ENCODE measurements around the gene NOSIP. TPM values are rescaled to one million over a fixed set of nuclear protein-coding genes. Genes with fewer than 3 reads are reported as not detected.

Gene NOSIP
- total RNA-seq, 1 donor from 2014 or later: 82.1 TPM

DNA sequence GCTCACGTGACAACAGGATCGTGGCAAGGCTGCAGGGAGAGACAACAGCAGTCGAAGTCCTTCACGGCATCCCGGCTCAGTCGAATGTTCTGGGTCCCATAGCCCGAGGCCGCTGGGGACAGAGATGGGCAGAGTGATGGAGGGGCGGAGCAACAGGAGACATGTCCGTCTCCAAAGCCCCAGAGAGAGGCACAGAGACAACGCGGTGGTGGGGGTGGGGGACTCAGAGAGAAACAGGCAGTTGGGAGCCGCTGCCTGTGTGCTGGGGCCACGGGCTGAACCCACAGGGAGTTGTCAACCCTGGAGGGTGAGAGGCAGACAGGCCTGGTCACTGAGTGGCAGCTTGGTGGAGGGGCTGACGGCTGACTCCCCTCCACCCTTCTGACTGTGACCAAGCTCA, 20.4 kb downstream of the NOSIP start:
- no peak for DNase-seq (ENCODE audit: low spot score, unreplicated experiment)
- Mint-ChIP-seq H3K27ac (peak overlapping the region; percentile 83), H3K4me3 (ENCODE audit: low read depth) (no peak overlapping the region), H3K9me3 (ENCODE audit: low read depth) (no peaks in the 10 kb centered on the region), H3K27me3 (no peaks in the 10 kb centered on the region), H3K4me1 (ENCODE audit: low read depth) (peaks cover 17% of the 10 kb centered on the region), H3K36me3 (ENCODE audit: insufficient read depth) (peaks cover 19% of the 10 kb centered on the region)
- TF ChIP-seq, protein P1, sequence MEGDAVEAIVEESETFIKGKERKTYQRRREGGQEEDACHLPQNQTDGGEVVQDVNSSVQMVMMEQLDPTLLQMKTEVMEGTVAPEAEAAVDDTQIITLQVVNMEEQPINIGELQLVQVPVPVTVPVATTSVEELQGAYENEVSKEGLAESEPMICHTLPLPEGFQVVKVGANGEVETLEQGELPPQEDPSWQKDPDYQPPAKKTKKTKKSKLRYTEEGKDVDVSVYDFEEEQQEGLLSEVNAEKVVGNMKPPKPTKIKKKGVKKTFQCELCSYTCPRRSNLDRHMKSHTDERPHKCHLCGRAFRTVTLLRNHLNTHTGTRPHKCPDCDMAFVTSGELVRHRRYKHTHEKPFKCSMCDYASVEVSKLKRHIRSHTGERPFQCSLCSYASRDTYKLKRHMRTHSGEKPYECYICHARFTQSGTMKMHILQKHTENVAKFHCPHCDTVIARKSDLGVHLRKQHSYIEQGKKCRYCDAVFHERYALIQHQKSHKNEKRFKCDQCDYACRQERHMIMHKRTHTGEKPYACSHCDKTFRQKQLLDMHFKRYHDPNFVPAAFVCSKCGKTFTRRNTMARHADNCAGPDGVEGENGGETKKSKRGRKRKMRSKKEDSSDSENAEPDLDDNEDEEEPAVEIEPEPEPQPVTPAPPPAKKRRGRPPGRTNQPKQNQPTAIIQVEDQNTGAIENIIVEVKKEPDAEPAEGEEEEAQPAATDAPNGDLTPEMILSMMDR (IDR thresholded peaks at IDR 0.05; ENCODE audit: unreplicated experiment): no peak

DNA sequence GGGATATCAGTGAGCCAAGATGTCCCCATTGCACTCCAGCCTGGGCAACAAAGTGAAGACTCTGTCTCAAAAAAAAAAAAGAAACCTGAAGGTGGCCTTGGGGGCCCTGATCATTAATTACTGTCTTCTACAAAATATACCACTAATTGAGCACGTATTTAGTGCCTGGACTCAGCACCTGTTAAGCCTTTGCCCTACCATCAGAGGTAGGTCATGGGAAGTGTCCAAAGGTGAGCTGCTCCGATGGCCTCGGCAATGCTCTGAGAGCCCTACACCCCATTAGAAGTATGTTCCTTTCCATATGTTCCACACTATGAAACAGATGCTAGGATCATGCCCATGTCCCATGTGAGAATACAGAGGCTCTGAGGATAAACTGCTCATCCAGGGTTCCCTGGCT, 20.9 kb downstream of the NOSIP start:
- no peak overlapping the region for H3K27ac Mint-ChIP-seq
- H3K27me3 Mint-ChIP-seq: no peaks in the 10 kb centered on the region
- H3K4me3 Mint-ChIP-seq (ENCODE audit: low read depth): no peak overlapping the region
- peaks cover 18% of the 10 kb centered on the region for H3K4me1 Mint-ChIP-seq (ENCODE audit: low read depth)
- peaks cover 23% of the 10 kb centered on the region for H3K36me3 Mint-ChIP-seq (ENCODE audit: insufficient read depth)
- no peaks in the 10 kb centered on the region for H3K9me3 Mint-ChIP-seq (ENCODE audit: low read depth)
- TF ChIP-seq, protein P1 (IDR thresholded peaks at IDR 0.05; ENCODE audit: unreplicated experiment): no peak
- DNase-seq (ENCODE audit: low spot score, unreplicated experiment): no peak

DNA sequence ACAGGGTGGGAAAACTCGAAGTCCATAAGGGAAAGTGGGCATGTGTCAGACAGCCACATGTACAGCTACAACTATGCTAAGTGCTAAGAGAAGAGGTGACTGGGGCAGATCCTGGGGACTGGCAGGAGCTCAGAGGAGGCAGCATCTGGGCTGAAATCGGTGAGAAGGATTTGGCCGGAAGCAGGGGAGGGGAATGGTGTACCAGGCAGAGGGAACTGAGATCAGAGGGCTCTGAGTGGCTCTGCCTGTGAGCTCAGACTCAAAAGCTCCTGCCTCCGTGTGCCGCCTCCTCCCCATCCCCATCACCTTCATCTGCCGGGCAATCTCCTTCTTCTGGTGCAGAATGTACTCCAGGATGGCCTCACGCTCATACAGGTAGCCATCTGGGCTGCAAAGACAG, 21.8 kb downstream of the NOSIP start:
- H3K36me3 Mint-ChIP-seq (ENCODE audit: insufficient read depth): peaks cover 24% of the 10 kb centered on the region
- no peaks in the 10 kb centered on the region for H3K27me3 Mint-ChIP-seq
- TF ChIP-seq, protein P1 (IDR thresholded peaks at IDR 0.05; ENCODE audit: unreplicated experiment): no peak
- no peak for DNase-seq (ENCODE audit: low spot score, unreplicated experiment)
- no peak overlapping the region for H3K4me3 Mint-ChIP-seq (ENCODE audit: low read depth)
- peaks cover 22% of the 10 kb centered on the region for H3K4me1 Mint-ChIP-seq (ENCODE audit: low read depth)
- H3K9me3 Mint-ChIP-seq (ENCODE audit: low read depth): no peaks in the 10 kb centered on the region
- no peak overlapping the region for H3K27ac Mint-ChIP-seq

DNA sequence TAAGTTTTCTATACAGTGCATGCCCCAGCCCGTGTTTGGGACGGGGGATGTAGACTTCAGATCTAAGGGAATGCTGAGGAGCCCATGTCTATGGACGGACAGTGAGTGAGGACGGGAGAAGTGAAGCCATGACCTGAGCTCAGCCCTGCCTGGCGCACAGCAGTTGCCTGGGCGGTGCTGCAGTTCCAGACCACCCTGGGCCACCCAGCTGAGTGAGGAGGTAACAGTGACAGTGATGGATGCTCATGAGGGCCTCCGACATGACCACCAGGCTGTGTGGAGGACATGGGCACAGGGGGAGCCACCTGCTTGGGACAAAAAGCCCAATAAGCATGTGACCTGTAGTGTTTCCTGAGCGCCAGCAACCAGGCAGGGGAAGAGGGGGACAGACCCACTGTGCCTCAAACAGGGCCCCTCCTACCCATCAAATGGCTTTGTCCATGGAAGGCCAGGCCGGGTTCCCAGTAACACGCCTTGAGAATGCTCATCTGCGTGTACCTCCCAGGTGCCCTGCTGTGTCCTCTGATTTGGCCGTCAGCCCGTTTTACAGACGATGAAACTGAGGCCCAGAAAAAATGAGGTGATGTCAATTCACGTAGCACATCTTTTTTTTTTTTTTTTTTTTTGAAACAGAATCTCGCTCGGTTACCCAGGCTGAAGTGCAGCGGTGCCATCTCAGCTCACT, 22.6 kb downstream of the NOSIP start:
- peaks cover 26% of the 10 kb centered on the region for H3K36me3 Mint-ChIP-seq (ENCODE audit: insufficient read depth)
- no peaks in the 10 kb centered on the region for H3K9me3 Mint-ChIP-seq (ENCODE audit: low read depth)

DNA sequence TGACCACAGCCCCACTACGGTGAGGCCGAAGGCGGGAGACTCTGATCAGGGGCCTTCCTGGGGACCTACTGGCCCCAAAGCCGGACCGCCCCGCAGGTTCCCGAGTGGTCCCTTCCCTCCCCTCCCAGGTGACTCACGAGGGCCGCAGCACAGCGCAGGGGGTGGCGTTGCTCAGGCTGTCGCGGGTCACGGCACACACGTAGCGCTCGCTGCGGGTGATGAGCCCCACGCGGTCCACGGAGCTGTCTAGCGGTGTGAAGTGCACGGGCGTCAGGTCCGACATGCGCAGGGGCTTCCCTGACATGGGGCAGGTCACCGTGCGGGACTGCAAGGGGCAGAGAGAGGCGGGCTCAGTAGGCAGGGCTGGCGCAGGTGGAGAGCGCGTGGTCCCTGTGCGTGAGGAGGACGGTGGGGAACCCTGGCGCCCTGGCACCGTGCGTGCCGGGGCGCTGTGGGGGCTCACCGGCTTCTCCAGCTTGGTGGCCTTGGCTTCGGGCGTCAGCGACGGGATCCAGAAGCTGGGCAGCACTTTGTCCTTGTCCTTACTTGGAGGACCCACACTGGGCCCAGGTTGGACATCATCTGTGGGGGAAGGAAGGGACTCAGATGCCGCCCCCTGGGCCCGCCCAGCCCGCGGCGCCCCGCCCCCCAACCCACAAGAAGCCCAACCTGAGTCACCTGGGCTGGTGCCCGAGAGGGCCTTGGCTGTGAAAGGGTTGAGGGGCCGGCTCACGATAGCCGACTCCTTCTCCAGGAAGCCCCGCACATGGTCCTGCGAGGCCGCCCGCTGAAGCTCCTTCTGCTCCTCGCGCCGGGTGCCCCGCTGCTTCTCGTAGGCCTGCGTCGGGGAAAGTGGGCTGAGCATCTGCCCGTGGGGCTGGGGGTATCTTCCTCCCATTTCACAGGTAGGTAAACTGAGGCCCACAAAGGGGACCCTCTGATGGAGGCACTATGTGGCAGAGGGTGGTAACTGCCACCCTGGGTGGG, 23.7 kb downstream of the NOSIP start:
- H3K27me3 Mint-ChIP-seq: no peaks in the 10 kb centered on the region
- no peaks in the 10 kb centered on the region for H3K9me3 Mint-ChIP-seq (ENCODE audit: low read depth)
- peaks cover 30% of the 10 kb centered on the region for H3K4me1 Mint-ChIP-seq (ENCODE audit: low read depth)
- TF ChIP-seq, protein P1 (IDR thresholded peaks at IDR 0.05; ENCODE audit: unreplicated experiment): no peak
- no peak for DNase-seq (ENCODE audit: low spot score, unreplicated experiment)
- H3K36me3 Mint-ChIP-seq (ENCODE audit: insufficient read depth): peaks cover 28% of the 10 kb centered on the region
- no peak overlapping the region for H3K27ac Mint-ChIP-seq
- H3K4me3 Mint-ChIP-seq (ENCODE audit: low read depth): no peak overlapping the region

More for the DNA sequence above, 22.6 kb downstream of the NOSIP start:
- H3K27ac Mint-ChIP-seq: peak overlapping the region; percentile 89
- H3K4me1 Mint-ChIP-seq (ENCODE audit: low read depth): peaks cover 27% of the 10 kb centered on the region
- no peak for DNase-seq (ENCODE audit: low spot score, unreplicated experiment)
- no peaks in the 10 kb centered on the region for H3K27me3 Mint-ChIP-seq
- no peak overlapping the region for H3K4me3 Mint-ChIP-seq (ENCODE audit: low read depth)
- TF ChIP-seq, protein P1 (IDR thresholded peaks at IDR 0.05; ENCODE audit: unreplicated experiment): no peak

Measured in progenitor cell of endocrine pancreas (in vitro differentiated cells).